HS-5 (cell line): ENCODE results near the gene MOV10L1.

ENCODE experiments used
- DNase-seq: peaks from one replicate; pipeline ENCODE4 v3.0.0-alpha.2; 2012; ENCODE audit warnings: low read depth

MOV10L1 gene

GRCh38 chr22:50058906-50059880, 30.6 kb upstream of the MOV10L1 start:
- DNase-seq, result no peak

DNA sequence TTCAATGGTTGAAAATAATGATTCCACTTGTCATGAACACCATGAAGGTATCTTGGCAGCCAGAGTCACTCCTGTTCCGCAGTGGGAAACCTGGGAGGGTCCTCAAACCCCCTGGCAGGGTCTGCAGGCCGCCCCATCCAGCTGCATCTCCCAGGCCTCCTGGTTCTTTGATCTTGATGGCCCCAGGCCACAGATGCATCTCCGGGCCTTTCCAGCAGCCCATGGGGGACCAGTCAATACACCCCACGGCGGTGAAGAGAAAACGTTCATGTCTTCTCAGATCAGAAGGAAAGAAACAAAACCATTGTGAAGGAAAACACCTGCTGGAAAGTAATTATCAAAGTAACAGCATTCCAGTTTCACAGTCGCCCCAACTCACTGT, 29.9 kb upstream of the MOV10L1 start:
- no peak for DNase-seq

DNA sequence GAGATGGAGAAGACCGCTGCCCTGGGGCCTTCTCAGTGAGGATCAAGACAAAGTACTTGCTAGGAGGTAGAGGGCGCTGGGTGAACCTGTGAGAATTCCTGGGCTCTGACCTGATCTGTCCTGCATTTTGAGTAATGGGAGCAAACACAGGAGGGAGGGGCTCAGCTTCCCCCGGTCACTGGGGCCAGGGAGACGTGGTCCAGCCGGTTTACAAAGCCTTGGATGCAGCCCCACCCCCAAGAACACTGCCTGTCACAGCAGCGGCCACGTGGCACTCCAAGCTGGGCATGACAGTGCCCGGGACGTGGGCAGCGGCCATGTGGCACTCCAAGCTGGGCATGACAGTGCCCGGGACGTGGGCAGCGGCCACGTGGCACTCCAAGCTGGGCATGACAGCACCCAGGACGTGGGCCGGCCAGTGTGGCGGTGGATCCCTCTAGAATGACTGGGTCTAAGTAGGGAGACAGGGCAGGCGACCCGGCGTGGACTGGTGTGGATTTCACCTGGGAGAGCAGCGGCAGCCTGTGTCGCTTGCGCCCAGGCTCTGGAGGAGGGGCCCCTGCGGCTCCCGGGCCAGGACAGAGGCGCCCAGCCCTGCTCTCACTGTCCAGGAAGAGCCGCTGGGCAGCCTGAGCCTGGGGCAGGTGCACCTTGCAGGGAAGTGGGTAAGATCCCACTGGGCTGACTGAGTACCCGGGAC, 29.2 kb upstream of the MOV10L1 start:
- DNase-seq, result no peak

GRCh38 chr22:50061141-50061823, 28.5 kb upstream of the MOV10L1 start:
- no peak for DNase-seq

GRCh38 chr22:50061824-50062355, 27.9 kb upstream of the MOV10L1 start:
- no peak for DNase-seq

DNA sequence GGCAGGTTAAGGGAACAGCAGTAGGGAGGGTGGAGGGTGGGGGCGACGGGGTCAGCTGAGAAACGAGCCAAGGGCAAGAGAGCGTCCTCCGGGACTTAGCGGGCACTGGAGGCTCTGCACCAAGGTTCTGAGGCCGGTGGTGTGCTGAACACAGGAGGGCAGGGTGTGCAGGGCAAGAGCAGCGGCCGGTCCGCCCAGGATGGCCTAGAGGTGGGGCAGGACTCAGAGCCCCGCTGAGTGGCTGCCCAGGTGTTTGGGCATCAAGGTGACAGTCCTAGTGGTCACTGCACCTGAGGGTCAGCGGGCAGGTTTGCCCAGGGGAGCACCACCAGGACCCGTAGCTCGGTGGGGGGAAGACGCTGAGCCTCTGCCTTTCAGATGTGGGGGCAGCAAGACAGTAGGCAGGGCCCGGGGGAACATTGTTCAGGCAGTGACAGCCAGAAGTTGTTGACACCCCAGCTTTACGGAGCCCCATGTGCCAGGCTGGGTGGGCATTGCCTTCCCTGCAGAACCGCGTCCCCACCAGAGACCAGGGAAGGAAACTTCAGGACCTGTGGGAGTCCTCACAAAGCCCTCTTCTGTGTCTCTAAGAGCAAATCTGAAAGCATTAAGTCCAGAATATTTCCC, 27.2 kb upstream of the MOV10L1 start:
- no peak for DNase-seq

DNA sequence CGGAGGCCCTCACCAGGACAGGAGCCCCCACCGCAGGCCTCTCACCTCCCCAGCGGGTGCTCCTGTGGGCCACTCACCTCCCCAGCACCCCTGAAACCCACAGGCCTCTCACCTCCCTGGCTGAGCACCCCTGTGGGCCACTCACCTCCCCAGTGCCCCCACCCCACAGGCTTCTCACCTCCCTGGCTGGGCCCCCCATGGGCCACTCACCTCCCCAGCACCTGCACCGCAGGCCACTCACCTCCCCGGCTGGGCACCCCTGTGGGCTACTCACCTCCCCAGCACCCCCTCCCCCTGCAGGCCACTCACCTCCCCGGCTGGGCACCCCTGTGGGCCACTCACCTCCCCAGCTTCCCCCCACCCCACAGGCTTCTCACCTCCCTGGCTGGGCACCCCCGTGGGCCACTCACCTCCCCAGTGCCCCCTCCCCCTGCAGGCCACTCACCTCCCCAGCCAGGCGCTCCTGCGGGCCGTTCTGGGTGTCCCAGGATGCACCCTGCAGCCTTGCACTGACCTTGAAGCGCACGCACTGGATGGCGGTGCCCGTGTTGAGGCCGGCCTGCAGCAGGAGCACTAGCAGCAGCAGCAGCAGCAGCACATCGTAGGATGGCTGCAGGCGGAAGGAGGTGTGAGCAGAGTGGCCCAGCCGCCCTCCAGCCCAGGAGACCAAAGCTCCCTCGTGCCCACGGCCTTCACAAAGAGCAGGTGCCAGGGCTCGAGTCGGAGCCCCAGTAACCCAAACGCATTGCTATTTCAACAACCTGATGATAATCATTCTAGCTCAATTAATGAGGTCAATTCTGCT, 26.0 kb upstream of the MOV10L1 start:
- no peak for DNase-seq

- no peak for DNase-seq
Observed at GRCh38 chr22:50064453-50064852, 25.4 kb upstream of the MOV10L1 start.

DNA sequence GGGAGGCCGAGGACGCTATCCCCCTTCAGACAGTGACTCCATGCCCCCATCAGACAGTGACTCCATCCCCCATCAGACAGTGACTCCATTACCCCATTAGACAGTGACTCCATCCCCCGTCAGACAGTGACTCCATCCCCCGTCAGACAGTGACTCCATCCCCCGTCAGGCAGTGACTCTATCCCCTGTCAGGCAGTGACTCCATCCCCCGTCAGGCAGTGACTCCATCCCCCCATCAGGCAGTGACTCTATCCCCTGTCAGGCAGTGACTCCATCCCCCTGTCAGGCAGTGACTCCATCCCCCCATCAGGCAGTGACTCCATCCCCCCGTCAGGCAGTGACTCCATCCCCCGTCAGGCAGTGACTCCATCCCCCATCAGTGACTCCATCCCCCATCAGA, 22.6 kb upstream of the MOV10L1 start:
- DNase-seq, result no peak

GRCh38 chr22:50068096-50068495, 21.7 kb upstream of the MOV10L1 start:
- DNase-seq, result no peak

DNA sequence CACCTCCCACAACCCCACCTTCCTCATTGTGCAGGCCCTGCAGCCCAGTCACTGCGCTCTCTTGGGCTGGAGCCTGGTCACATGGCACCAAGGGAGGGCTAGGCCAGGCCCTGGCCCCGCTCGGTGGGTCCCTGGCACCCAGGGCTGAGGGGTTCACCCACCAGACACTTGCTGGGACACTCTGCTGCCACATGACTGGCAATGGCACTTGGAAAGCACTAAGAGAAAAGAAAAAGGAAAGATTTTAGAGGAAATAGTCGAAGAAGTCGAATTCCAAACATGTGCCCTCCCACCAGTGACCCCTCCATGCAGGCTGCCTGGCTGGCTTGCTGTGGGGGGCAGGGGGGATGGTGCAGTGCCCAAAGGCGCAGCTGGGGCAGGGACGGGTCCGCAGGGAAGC, 19.4 kb upstream of the MOV10L1 start:
- no peak for DNase-seq

GRCh38 chr22:50071432-50072166, 18.2 kb upstream of the MOV10L1 start:
- no peak for DNase-seq

DNA sequence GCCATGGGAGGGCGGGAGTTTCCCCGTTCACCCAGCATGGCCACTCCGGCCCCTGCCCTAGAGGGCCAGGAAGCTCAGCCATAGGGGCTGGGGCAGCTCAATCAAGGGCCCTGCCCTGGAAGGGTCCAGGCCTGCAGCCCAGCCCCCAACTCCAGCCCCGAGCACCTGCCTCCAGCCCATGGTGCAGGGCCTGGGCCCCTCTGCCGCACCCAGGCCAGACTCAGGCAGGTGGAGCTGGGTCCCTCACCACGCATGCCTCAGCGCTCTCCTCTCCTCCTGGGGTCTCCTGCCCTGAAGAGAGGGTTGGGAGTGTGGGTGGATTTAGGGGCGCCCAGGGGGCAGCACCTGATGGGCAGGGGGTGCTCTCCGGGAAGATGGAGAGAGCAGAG, 17.6 kb upstream of the MOV10L1 start:
- DNase-seq, result no peak

- no peak for DNase-seq
Observed at GRCh38 chr22:50072714-50073538, 16.9 kb upstream of the MOV10L1 start.

GRCh38 chr22:50074056-50074455, 15.8 kb upstream of the MOV10L1 start:
- no peak for DNase-seq

DNA sequence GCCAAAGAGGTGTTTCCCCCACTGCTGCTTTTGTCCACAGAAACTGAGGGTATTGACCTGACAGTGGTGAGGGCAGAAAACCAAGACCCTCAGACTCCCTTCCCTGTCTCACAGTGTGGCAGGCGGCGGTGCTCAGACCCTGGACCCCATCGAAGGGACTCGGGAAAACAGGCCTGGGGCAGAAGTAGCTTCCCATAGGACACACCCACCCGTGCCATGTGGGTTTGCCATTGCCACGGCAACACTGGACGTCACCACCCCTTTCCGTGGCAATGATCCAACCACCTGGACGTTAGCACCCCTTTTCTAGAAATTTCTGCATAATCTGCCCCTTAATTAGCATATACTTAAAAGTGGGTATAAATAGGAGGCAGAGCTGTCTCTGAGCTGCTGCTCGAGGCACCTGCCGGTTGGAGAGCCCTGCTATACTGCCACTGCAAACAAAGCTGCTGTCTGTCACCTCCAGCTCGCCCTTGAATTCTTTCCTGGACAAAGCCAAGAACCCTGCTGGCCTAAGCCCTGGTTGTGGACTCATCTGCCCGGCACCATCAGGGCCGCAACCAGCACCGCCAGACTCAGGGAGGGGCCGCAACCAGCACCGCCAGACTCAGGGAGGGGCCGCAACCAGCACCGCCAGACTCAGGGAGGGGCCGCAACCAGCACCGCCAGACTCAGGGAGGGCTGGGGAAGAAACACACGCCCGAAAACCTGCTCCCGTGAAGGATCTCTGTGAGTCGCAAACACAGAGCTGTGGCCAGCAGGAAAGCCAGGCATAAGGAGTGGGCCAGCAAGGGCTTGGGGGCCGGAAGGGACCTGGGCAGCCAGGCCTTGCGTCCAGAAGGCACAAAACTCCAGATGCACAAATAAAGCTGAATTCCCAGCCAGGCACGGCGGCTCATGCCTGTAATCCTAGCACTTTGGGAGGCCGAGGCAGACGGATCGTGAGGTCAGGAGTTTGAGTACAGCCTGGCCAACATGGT, 15.0 kb upstream of the MOV10L1 start:
- DNase-seq, result no peak

DNA sequence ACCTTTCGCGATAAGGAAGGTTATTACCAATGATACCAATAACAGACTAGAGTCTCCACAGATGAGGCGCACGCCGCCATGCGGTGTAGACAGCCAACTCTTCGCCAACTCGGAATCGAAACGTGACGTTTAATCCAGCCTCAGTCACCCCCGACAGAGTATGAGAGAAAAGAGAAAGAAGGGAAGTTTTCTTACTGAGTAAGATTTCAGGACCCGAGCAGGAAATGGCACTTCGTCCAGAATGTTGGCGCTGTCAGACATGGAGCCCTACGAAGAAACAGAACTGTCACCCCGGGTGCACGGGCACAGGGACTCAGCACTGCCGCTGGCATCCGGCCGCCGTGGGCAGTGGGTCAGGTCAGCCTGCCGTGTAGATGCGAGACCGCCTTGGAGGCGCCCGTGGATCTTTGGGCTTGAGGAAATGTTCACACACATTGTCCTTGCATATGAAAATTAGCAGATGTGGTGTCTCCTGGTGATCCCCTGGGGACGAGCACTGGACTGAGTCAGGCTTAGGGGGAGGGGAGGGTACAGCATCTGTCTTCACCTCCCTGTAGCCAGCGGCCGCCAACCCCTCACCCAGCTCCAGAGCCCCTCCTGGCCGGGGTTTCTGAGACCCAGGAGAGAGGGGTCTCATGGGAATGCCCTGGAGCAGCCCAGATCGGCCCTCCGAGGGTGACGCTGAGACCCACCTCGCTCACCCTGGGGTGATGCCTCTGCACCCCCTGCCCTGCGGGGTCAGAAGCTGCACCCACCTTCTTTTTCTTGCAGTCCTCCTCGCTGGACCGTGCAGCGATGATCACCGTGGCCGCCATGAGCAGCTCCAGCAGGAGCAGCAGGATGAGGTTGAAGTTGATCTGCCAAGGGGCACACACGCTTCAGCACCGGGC, 12.9 kb upstream of the MOV10L1 start:
- no peak for DNase-seq
